ENCODE data around the gene EFNB1. TPM values are rescaled to one million over a fixed set of nuclear protein-coding genes. Genes with fewer than 3 reads are reported as not detected.

The EFNB1 gene
- total and polyA plus RNA-seq, 9 of the 15 experiments (the other 6 are each of a cell fraction or from before 2014, with no cell fraction given): 0.01 to 2.1 (median 0.99) TPM; not detected in 1

DNA sequence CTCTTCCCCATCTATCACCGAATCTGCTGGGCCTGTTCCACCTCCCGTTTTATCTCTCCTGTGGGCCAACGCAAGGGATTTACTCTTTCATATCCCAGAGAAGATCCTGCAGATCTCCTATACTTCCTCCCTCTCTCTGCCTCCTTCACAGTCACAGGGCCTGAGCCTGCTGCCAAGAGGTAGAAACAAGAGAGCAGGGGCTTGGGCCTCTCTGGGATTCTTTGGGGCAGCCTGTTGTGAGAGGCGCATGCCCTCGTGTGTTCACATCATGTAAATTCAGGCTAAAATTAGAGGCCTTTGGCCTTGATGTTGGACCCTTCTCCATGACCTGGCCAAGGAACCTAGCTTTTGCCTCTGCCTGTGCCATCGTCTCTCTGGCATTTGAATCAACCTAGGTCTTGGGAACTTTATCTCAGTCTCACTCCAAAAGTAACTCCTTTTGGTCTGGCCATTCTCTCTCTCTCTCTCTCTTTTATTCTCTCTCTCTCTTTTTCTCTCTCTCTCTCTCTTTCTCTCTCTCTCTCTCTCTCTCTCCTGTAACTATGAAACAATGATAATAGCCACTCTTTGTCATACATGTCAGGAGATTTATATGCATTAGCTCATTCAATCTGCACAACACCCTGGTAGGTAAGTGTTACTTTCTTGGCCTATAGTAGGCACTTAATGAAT lies 20.0 kb upstream of the EFNB1 start:
- H3K27me3 ChIP-seq (ENCODE audit: control insufficient read depth in 2 of 2, insufficient read depth in 2 of 2, low read length in 2 of 2): no peaks in the 10 kb centered on the region
- 0% methylated on average over 6 of the region's 6 CpGs for WGBS (ENCODE audit: insufficient coverage, low coverage, missing lambda C conversion rate)
- no peaks in the 10 kb centered on the region for H3K36me3 ChIP-seq (ENCODE audit: control insufficient read depth, insufficient read depth, low read length)
- ATAC-seq: peak; percentile 79
- BruUV-seq (replicated peaks): no TSS peak
- FAIRE-seq: no peak
- no peaks in the 10 kb centered on the region for H3K4me1 ChIP-seq (replicated peaks in 1 of 2; ENCODE audit: control insufficient read depth in 2 of 2, insufficient read depth in 2 of 2, low read length in 2 of 2)
- no peaks in the 10 kb centered on the region for H4K20me1 ChIP-seq (replicated peaks; ENCODE audit: control insufficient read depth, insufficient read depth, low read length)
- H3K9me3 ChIP-seq (replicated peaks; ENCODE audit: control insufficient read depth, insufficient read depth, low read depth, low read length): no peaks in the 10 kb centered on the region; the same call in 1 of the 2 replicates
- intact Hi-C loops (cut with micrococcal nuclease): loop anchor here (1.0 to 5.0 kb wide), 2 partner anchors 298 to 627 kb away; no protein-coding TSS in a partner anchor
- peak in 2 of 4 experiments; percentile 28 to 41 for DNase-seq (ENCODE audit: extremely low read depth in 1 of 4, low spot score in 3 of 4)
- in situ Hi-C loops (cut with MboI): loop anchor here (25.0 kb wide), 1 partner anchor 622 kb away; no protein-coding TSS in a partner anchor
- no peak overlapping the region for H3K4me2 ChIP-seq (ENCODE audit: insufficient read depth, low read length)
- CTCF ChIA-PET (ENCODE audit: low intra/inter-chr PET ratio): interaction anchor here (1.8 kb wide), 1 partner anchor 76 kb away, joined by 8 read pairs; no protein-coding TSS in a partner anchor
- POLR2A ChIA-PET: no interaction called here
- H3K9me1 ChIP-seq (ENCODE audit: control insufficient read depth, insufficient read depth, low read length): no peaks in the 10 kb centered on the region
- H3K4me3 ChIP-seq: no peak overlapping the region
- no peaks in the 10 kb centered on the region for H3K79me2 ChIP-seq (ENCODE audit: control insufficient read depth, insufficient read depth, low read length)
- H3K27ac ChIP-seq (ENCODE audit: extremely low read depth, low read depth, low read length): no peak overlapping the region
- H2AFZ ChIP-seq (ENCODE audit: low read depth, low read length): no peak overlapping the region
- no peak overlapping the region for H3K9ac ChIP-seq (ENCODE audit: insufficient read depth in 1 of 2, low read depth in 2 of 2, low read length in 2 of 2)
- no peak for TF ChIP-seq ZNF263 (CRISPR knock-in tag; IDR thresholded peaks at IDR 0.05; ENCODE audit: borderline replicate concordance)
- peak; percentile 22; the same call in 1 of the 2 replicates for TF ChIP-seq STAG1 (CRISPR knock-in tag; IDR thresholded peaks at IDR 0.05; ENCODE audit: borderline replicate concordance)
- peak; percentile 24; the same call in 1 of the 2 replicates for TF ChIP-seq REST (IDR thresholded peaks at IDR 0.05; ENCODE audit: borderline replicate concordance)
- no peak for TF ChIP-seq REST (CRISPR knock-in tag; IDR thresholded peaks at IDR 0.05; ENCODE audit: low read depth)
- TF ChIP-seq SMARCE1 (IDR thresholded peaks at IDR 0.05): no peak
- no peak for TF ChIP-seq TAF7 (tag; IDR thresholded peaks at IDR 0.05)
- TF ChIP-seq ZNF449 (CRISPR knock-in tag; IDR thresholded peaks at IDR 0.05): no peak
- TF ChIP-seq SMC3 (conservative IDR thresholded peaks at IDR 0.05; ENCODE audit: insufficient read depth, low read depth, low read length): peak; percentile 58
- 0 out of 4 replicates have a peak, but pooled peaks of 1 of the 2 experiments have one; percentile 14 for TF ChIP-seq NRF1 (conservative IDR thresholded peaks at IDR 0.05 in 1 of 2, IDR thresholded peaks at IDR 0.05 in 1 of 2)
- TF ChIP-seq, protein P1, sequence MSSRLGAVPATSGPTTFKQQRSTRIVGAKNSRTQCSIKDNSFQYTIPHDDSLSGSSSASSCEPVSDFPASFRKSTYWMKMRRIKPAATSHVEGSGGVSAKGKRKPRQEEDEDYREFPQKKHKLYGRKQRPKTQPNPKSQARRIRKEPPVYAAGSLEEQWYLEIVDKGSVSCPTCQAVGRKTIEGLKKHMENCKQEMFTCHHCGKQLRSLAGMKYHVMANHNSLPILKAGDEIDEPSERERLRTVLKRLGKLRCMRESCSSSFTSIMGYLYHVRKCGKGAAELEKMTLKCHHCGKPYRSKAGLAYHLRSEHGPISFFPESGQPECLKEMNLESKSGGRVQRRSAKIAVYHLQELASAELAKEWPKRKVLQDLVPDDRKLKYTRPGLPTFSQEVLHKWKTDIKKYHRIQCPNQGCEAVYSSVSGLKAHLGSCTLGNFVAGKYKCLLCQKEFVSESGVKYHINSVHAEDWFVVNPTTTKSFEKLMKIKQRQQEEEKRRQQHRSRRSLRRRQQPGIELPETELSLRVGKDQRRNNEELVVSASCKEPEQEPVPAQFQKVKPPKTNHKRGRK (tag; IDR thresholded peaks at IDR 0.05): no peak

All from K562 (cell line).